Suprapubic skin (tissue), 4 donors: ENCODE results near the gene FN3K.

ENCODE experiments used
- CTCF ChIP-seq, 2 donors: fragments of 200-600 bp in 1 of 2; fragments of 450-650 bp in 1 of 2; sonication (generic) in 1 of 2; IDR thresholded peaks; one replicate each; pipeline ENCODE4 v1.5.1; 2016 to 2019; ENCODE audit warnings: antibody characterized with exemption in 2 of 2, mild to moderate bottlenecking in 1 of 2, moderate library complexity in 1 of 2
- EP300 ChIP-seq: sonication (generic); formaldehyde crosslinking; IDR thresholded peaks from one replicate; pipeline ENCODE4 v1.6.1; 2017; ENCODE audit warnings: antibody characterized with exemption
- POLR2A ChIP-seq, 2 donors: fragments of 450-650 bp; IDR thresholded peaks; one replicate each; pipeline ENCODE4 v1.6.1; 2017; ENCODE audit warnings: antibody characterized with exemption in 2 of 2, mild to moderate bottlenecking in 2 of 2, moderate library complexity in 2 of 2
- POLR2AphosphoS5 ChIP-seq, 3 donors: sonication (generic); formaldehyde crosslinking; IDR thresholded peaks; one replicate each; pipeline ENCODE4 v1.6.1; 2017; ENCODE audit warnings: antibody characterized with exemption in 3 of 3

GRCh38 chr17:82732118-82732743 is 3.2 kb upstream of the FN3K start:
- TF ChIP-seq POLR2AphosphoS5 (IDR thresholded peaks at IDR 0.05) (no peak), POLR2A (IDR thresholded peaks at IDR 0.05) (no peak), CTCF (IDR thresholded peaks at IDR 0.05) (no peak), EP300 (no peak)
